Peyer's patch (tissue), 4 donors: ENCODE data around the gene RABAC1. TPM values are rescaled to one million over a fixed set of nuclear protein-coding genes. Genes with fewer than 3 reads are reported as not detected.

ENCODE experiments used
- DNase-seq, 3 donors: peaks; one replicate each; pipeline ENCODE4 v3.0.0-alpha.2; 2017 to 2019
- H3K27ac ChIP-seq, 4 donors: fragments of 200-600 bp; sonication (generic); one replicate each; pipeline ENCODE4 v1.5.1; 2016 to 2019
- H3K27me3 ChIP-seq, 2 donors: fragments of 200-600 bp; sonication (generic); one replicate each; pipeline ENCODE4 v1.5.1; 2019
- H3K36me3 ChIP-seq, 3 donors: fragments of 200-600 bp; sonication (generic); one replicate each; pipeline ENCODE4 v1.5.1; 2016 to 2019
- H3K4me1 ChIP-seq, 4 donors: fragments of 200-600 bp; sonication (generic); one replicate each; pipeline ENCODE4 v1.5.1; 2016 to 2019
- H3K4me3 ChIP-seq, 4 donors: fragments of 200-600 bp; sonication (generic); 1 replicate in 3 of 4; 2 replicates in 1 of 4; pipeline ENCODE4 v1.5.1; 2016 to 2019; ENCODE audit warnings: mild to moderate bottlenecking in 1 of 4
- H3K9me3 ChIP-seq, 4 donors: fragments of 200-600 bp; sonication (generic); one replicate each; pipeline ENCODE4 v1.5.1; 2016 to 2019; ENCODE audit warnings: mild to moderate bottlenecking in 1 of 4
- POLR2A ChIP-seq, 2 donors: fragments of 450-650 bp; IDR thresholded peaks; one replicate each; pipeline ENCODE4 v1.5.1; 2017; ENCODE audit warnings: antibody characterized with exemption in 2 of 2, mild to moderate bottlenecking in 2 of 2, moderate library complexity in 2 of 2
- total RNA-seq, 4 donors: library from RNA; depleted of rRNA; stranded (reverse); fragments of >200 nt; gene quantifications; one replicate each; pipeline ENCODE4 v1.1.0, GENCODE V29; 2016
- TF ChIP-seq, protein P1 (sequence below), 6 experiments: fragments of 450-650 bp in 4 of 6; fragments of 200-600 bp in 2 of 6; sonication (generic) in 1 of 6; IDR thresholded peaks; one replicate each; pipeline ENCODE4 v1.5.1; 2017 to 2019; ENCODE audit warnings: antibody characterized with exemption in 6 of 6, mild to moderate bottlenecking in 3 of 6, moderate library complexity in 1 of 6

Gene RABAC1
- total RNA-seq, 4 donors from 2014 or later, result 81.7 to 146 (median 124) TPM

DNA sequence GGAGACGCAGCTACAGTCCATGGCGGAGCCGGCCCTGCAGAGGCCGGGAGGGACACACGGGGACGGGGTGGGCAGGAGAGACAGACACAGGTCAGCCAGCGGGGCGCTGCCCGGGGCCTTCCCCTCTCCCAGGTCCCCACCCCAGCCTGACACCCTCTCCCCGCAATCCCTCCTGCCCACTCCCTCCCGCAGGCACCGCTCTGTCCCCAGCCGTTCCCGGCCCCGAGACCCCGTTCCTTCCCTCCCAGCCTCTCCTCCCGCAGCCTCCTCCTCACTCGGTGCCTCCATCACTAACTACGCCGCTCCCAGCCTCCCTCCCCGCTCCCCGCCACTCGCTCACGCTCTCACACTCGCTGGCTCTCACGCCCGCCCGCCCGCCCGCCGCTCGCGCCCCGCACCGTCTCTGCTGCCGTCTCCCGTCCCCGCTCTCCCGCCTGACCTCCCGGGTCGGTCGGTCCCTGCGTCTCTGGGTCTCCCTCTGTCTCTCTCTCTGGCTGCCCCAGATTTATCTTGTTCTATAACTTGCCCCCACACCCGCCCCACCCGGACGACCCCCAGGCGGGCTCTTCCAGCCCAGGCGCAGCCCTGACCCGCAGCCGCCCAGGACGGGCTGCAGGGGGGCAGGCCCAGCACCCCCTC, 46.1 kb downstream of the RABAC1 start:
- no peaks in the 10 kb centered on the region for H3K9me3 ChIP-seq
- peaks cover 0 to 34% of the 10 kb centered on the region in 2 donors for H3K27me3 ChIP-seq

DNA sequence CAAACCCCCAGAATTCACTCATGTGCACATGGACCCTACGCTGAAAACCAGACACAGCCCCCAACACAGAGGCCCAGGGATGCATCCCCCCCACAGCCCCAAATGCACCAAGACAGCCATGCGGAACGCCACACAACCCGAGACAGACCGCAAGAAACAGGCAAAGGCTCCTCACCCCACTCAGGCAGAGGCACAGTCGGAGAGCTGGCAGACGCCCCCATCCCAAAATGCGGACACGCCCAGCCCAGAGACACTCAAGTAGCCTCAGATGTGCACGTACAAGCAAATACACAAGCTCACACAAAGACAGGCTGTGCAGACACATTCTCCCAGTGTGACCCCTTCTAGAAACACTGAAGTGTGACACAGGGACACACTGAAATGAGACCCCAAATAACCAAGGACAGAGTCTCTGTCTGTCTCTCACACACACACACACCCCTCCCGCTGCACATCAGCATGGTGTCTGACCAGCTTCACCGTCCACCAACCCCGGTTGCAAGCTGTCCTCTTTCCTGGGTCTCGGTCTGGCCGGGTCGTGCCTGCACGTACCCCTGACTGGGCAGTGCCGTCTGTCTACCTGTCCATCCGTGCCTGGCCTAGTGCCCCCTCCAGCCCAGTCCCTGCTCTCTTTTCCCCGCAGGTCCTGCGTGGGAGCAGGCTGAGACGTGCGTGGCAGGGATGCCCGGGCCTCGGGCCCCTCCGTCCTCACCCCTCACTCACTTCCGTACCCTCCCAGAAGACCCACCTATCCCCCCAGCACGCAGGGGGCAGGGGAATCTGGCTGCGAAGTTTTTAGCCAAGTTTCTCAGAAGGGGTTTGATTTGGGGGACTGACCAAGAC, 47.0 kb downstream of the RABAC1 start:
- H3K27me3 ChIP-seq, result peaks cover 0 to 34% of the 10 kb centered on the region in 2 donors
- peaks cover 0 to 5% (median 0%) of the 10 kb centered on the region in 3 donors for H3K36me3 ChIP-seq
- H3K9me3 ChIP-seq, result no peaks in the 10 kb centered on the region
- H3K27ac ChIP-seq, result no peak overlapping the region
- peaks cover 0 to 35% (median 18%) of the 10 kb centered on the region in 4 donors for H3K4me1 ChIP-seq
- TF ChIP-seq POLR2A (IDR thresholded peaks at IDR 0.05), result no peak
- TF ChIP-seq, protein P1, sequence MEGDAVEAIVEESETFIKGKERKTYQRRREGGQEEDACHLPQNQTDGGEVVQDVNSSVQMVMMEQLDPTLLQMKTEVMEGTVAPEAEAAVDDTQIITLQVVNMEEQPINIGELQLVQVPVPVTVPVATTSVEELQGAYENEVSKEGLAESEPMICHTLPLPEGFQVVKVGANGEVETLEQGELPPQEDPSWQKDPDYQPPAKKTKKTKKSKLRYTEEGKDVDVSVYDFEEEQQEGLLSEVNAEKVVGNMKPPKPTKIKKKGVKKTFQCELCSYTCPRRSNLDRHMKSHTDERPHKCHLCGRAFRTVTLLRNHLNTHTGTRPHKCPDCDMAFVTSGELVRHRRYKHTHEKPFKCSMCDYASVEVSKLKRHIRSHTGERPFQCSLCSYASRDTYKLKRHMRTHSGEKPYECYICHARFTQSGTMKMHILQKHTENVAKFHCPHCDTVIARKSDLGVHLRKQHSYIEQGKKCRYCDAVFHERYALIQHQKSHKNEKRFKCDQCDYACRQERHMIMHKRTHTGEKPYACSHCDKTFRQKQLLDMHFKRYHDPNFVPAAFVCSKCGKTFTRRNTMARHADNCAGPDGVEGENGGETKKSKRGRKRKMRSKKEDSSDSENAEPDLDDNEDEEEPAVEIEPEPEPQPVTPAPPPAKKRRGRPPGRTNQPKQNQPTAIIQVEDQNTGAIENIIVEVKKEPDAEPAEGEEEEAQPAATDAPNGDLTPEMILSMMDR (IDR thresholded peaks at IDR 0.05), result no peak
- H3K4me3 ChIP-seq, result peak overlapping the region in 1 of 4 donors; percentile 6
- DNase-seq, result no peak

More for the DNA sequence above, 46.1 kb downstream of the RABAC1 start:
- no peaks in the 10 kb centered on the region for H3K36me3 ChIP-seq
- no peak for DNase-seq
- TF ChIP-seq POLR2A (IDR thresholded peaks at IDR 0.05), result no peak
- TF ChIP-seq, protein P1 (IDR thresholded peaks at IDR 0.05), result no peak
- peak overlapping the region in 1 of 4 donors; percentile 20 for H3K4me3 ChIP-seq
- H3K4me1 ChIP-seq, result peaks cover 0 to 35% (median 18%) of the 10 kb centered on the region in 4 donors
- H3K27ac ChIP-seq, result no peak overlapping the region

DNA sequence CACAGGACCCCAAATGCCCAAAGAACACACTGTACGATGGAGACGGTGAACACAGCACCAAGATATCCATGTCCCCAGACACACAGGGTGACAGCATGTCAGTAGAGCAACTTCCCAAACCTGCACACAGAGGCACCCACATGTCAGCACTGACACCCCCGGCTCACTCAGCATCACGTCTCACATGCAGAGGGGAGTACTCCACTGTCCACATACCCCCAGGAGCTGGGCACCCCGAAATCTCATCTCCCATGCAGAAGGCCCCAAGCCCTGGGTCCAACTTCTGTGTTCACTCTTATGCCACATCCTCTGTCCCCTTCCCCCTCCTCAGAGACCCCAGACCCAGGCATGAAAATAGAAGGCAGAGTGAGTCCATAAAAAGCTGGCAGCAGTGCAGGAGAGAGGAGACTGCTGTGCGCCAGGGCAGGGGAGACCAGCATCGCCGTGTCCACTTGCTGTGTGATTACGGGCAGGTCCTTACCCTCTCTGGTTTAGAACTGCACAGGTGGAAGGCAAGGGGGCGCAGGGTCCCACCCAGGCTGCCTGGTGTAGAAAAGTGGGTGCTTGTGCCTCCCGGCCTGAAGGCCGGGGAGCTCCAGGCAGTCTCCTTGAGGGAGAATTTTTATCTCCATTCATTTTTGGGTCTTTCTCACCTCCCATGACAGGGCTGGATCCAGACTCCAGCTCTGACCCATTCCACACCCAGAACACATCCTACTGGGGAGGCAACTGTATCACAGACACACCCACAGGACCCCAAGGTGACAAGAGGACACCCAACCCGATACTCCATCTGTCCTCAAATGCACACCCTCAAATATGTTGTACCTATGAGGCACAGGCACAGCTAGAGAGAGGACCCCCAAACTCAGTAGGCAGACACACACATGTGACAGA, 47.9 kb downstream of the RABAC1 start:
- Histone ChIP-seq H3K27ac (no peak overlapping the region), H3K4me3 (no peak overlapping the region), H3K36me3 (peaks cover 0 to 14% (median 0%) of the 10 kb centered on the region in 3 donors), H3K27me3 (peaks cover 0 to 34% of the 10 kb centered on the region in 2 donors), H3K9me3 (no peaks in the 10 kb centered on the region), H3K4me1 (peaks cover 0 to 35% (median 18%) of the 10 kb centered on the region in 4 donors)
- no peak for DNase-seq
- TF ChIP-seq, protein P1 (IDR thresholded peaks at IDR 0.05), result no peak
- TF ChIP-seq POLR2A (IDR thresholded peaks at IDR 0.05), result no peak

DNA sequence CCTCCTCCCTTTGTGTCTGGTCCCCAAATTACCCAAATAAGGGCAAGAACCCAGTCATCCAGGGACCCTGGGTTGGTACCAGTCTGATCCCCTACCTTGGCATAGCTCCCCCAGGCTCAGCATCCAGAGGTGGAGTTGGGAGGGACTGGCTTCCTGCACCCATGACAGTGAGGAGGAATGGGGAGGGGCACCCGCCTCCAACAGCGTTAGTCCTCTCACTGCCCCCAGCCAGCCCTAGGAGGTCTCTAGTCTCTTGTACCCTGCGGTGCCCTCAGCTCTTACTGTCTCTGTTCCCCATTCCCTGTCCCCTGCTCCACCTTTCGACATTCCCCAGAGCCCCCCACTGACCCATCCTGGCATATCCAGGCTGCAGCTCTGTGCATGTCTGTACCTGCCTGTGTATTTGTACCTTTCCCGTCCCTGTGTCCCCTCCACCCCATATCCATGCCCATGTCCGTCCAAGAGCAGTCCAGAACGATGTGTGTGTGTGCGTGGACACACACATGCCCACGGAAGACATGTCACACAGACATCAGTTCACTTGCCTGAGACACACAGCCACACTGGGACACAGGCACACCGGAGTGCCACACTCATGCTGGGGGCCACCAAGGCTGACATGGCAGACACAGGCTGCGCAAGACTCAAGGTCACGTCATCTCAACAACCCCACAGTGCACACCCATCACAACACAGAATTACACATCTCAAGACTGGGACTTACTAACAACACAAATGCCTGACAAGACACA, 48.7 kb downstream of the RABAC1 start:
- H3K4me1 ChIP-seq, result peaks cover 0 to 29% (median 16%) of the 10 kb centered on the region in 4 donors
- H3K36me3 ChIP-seq, result peaks cover 0 to 22% (median 0%) of the 10 kb centered on the region in 3 donors
- TF ChIP-seq POLR2A (IDR thresholded peaks at IDR 0.05), result no peak
- H3K27me3 ChIP-seq, result peaks cover 0 to 26% of the 10 kb centered on the region in 2 donors
- no peaks in the 10 kb centered on the region for H3K9me3 ChIP-seq
- no peak overlapping the region for H3K4me3 ChIP-seq
- DNase-seq, result no peak
- H3K27ac ChIP-seq, result no peak overlapping the region

DNA sequence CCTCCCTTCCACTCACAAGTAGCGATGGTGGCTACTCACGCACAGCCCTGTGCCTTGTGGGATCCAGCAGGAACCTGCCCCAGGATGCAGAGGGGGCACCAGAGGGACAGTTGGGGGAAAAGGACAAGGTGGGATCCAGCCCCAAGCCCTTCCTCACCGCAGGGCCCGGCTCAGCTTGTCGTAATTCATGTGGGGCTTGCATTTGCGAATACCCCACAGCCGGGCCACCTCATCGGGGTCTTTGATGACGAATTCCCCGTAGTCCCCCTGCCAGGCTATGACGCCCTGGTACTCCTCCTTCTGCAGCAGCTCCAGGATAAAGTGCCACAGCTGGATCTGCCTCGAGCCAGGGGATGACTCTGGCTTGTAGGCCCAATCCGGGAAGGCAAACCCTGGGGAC, 49.4 kb downstream of the RABAC1 start:
- H3K27me3 ChIP-seq, result peaks cover 0 to 21% of the 10 kb centered on the region in 2 donors
- H3K27ac ChIP-seq, result no peak overlapping the region
- peaks cover 0 to 25% (median 16%) of the 10 kb centered on the region in 4 donors for H3K4me1 ChIP-seq
- no peak overlapping the region for H3K4me3 ChIP-seq
- H3K9me3 ChIP-seq, result no peaks in the 10 kb centered on the region
- peaks cover 0 to 29% (median 0%) of the 10 kb centered on the region in 3 donors for H3K36me3 ChIP-seq
- TF ChIP-seq POLR2A (IDR thresholded peaks at IDR 0.05), result no peak
- TF ChIP-seq, protein P1 (IDR thresholded peaks at IDR 0.05), result no peak
- no peak for DNase-seq
